CD4-positive, alpha-beta T cell treated with Interleukin-21 for 1 hour (primary cell): ENCODE results near the gene ANKRD6.
A peak's percentile ranks its signal among the peaks of the same experiment; 100 is the strongest.

Source experiments
- DNase-seq: peaks from one replicate; pipeline ENCODE4 v3.0.0-alpha.2; 2020

ANKRD6 gene

DNA sequence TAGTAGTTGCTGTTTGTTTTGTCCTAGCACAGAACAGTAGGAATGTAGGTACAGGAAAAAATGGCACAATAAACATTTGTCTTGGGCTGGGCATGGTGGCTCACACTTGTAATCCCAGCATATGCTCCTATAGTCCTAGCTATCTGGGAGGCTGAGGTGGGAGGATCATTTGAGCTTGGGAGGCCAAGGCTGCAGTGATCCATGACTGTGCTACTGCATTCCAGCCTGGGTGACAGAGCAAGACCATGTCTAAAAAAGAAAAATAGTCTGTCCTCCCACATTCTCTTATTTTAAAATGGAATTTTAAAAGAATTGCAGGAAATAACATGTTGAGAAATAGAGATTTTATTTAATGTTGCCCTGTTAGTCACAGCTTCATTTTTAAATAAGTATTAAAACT is 87.8 kb downstream of the ANKRD6 start:
- DNase-seq = no peak

- no peak for DNase-seq
Measured at GRCh38 chr6:89522778-89523177, 89.8 kb downstream of the ANKRD6 start.

GRCh38 chr6:89525786-89526562 is 93.0 kb downstream of the ANKRD6 start:
- DNase-seq = no peak

- DNase-seq = no peak
Measured at GRCh38 chr6:89526563-89526869, 93.6 kb downstream of the ANKRD6 start.

- DNase-seq = peak; percentile 17
Measured at GRCh38 chr6:89527634-89528033, 94.7 kb downstream of the ANKRD6 start.

DNA sequence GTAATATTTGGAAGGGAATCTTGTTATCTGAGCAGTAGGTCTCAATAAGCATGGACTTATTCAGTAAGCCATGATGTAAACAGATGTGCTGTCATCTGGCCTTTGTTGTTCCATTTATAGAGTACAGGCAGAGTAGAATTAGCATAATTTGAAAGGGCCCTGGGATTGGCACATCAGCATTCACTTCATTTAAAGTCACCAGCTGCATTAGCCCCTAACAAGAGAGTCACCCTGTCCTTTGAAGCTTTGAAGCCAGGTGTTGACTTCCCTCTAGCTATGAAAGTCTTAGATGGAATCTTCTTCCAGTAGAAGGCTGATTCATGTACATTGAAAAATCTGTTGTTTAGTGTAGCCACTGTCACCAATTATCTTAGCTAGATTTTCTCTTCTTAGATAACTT is 95.9 kb downstream of the ANKRD6 start:
- no peak for DNase-seq

DNA sequence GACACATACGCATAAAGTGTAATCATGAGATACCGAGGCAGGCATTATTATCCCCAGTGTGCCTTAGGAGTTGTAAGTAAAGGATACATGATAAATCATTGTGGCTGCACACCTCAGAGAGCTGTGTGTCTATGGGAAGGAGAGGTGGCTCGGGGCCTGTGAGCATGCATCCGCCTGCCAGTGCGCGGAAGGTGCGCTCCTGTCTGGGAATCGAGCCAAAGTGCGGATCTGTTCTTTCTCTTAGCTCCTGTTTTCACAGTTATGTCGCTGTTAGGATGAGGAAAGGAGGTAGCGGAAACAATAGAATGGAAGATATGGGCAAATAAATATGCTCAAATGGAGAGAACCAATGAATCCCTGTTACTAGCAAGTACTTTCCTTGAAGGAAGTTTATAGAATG is 98.0 kb downstream of the ANKRD6 start:
- no peak for DNase-seq

GRCh38 chr6:89536231-89536630 is 103.3 kb downstream of the ANKRD6 start:
- no peak for DNase-seq

DNA sequence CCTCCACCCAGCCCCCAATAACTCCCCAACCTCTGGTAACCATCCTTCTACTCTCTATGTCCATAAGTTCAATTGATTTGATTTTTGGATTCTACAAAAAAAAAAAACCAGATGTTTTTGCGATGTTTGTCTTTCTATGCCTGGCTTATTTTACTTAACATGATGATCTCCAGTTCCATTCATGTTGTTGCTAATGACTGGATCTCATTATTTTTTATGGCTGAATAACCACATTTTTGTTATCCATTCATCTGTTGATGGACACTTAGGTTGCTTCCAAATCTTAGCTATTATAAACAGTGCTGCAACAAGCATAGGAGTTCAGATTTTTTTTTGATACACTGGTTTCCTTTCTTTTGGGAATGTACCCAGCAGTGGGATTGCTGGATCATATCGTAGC is 106.8 kb downstream of the ANKRD6 start:
- no peak for DNase-seq

GRCh38 chr6:89542081-89542857 is 109.3 kb downstream of the ANKRD6 start:
- DNase-seq = no peak

- no peak for DNase-seq
Measured at GRCh38 chr6:89542866-89543265, 109.9 kb downstream of the ANKRD6 start.

DNA sequence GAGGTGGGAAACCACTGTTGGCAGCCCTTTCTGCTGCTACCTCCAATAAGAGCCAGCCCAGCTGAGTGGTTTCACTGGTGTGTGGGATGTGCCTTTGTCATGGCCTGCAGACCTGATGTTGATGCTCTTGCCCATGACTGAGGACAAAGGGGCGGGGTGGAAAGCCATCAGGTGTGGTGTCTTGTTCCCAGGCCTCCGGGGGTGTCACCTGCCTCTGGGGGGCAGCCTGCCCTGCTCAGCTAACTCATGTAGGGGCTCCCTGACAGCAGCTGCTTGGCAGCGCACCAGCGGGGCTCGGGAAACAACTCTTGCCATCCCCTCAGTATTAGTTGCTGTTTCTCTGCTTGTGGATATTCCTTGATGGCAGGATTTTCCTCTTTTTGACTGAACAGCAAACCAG is 114.3 kb downstream of the ANKRD6 start:
- DNase-seq = no peak

- no peak for DNase-seq
Measured at GRCh38 chr6:89553431-89553830, 120.5 kb downstream of the ANKRD6 start.

DNA sequence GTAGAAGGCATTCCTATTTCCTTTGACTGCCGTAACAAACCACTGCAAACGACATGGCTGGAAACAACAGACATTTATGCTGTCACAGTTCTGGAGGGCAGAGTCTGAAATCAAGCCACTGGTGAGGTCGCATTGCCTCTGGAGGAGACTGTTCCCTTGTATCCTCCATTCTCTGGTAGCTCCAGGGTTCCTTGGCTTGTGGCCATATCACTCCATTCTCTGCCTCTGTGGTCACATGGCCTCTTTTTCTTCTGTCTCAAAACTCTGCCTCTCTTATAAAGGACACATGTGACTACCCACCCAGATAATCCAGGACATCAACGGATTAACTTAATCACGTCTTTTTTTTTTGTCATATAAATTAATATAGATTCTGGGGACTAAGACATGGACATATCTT is 121.2 kb downstream of the ANKRD6 start:
- no peak for DNase-seq

DNA sequence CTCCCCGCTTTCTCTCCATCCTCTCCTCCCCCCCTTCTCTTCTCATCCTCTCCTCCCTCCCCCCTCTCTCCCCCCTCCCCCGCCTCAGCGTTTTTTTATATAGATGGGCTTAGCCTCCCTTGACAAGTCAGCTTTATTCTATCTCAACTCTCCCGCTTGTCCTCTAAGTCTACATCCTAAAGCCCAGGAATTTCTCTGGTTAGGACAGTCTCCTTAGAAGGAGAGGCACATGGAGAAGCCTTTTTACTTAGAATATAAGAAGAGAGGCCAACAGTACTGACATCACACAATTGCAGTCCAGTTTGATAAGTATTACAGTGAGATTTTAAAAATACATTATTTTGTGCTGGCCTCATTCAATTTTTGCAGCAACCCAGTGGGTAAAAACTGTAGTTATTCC is 122.1 kb downstream of the ANKRD6 start:
- no peak for DNase-seq

DNA sequence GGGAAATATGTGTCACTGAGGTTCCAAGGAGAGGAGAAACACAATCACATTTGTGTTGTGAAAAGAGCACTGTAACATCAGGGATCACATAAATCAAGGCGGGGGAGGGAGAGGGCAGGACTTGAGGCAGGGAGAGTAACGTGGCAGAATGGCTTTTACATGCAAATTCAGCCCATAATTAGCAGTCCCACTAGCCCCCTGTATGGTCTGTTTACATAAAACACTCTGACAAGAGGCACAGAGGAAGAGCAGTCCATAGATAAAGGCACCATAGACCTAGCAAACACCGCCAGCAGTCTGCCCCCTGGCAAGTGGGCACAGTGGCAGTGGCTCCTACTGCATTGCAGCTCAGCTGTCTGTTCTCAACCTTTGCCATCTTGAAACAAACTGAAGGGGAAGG is 122.9 kb downstream of the ANKRD6 start:
- DNase-seq = no peak

- DNase-seq = no peak
Measured at GRCh38 chr6:89559487-89559886, 126.5 kb downstream of the ANKRD6 start.

GRCh38 chr6:89562093-89562973 is 129.4 kb downstream of the ANKRD6 start:
- no peak for DNase-seq

DNA sequence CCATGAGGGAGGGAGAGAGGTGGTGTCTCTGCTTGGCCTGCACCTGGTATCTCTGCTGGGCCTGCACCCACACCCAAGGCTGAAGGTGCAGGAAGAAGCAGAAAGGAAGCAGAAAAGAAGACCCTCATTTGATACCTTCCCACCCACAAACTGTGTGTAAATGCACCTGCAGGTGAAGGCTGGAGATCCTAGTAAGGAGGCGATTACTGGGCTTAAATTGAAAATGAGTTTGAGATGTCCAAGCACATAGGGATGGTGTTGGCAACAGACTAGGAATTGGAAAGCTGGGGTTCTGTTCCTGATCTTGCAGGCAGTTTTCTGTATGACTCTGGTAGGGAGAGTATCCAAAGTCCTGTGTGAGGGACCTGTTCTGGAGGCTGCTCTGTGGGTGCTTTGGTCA is 130.9 kb downstream of the ANKRD6 start:
- no peak for DNase-seq

DNA sequence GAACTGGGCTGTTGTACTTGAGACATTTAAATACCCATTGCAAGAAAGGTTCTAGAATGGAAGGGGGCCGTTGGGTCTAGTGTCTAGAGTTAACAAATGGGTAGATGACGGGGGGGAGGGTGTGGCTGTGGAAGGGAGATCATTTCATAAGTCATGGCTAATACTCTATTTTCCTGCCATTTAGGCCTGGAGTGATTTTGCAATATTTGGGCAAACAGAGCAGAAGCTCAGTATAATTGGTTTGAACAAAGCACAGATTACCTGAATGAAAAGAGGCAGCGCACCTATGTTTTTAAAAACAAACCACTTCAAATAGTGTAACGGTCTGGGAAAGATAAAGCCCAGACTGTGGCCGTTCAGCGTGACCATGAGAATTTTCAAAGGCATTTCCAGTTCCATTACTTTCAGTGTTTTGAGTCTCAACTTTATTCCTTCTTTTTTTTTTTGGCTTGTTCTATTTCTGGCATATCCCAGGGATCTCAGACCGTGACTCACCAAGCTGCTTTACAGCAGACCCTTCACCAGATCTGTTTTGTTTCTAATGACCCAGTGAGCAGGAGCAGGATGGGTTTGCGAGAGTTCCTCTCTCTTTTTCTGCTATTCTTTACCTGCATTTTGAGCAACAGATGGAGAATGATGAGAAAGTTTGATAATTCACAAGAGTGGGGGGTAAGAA is 131.9 kb downstream of the ANKRD6 start:
- DNase-seq = no peak

- no peak for DNase-seq
Measured at GRCh38 chr6:89566008-89566800, 133.3 kb downstream of the ANKRD6 start.

DNA sequence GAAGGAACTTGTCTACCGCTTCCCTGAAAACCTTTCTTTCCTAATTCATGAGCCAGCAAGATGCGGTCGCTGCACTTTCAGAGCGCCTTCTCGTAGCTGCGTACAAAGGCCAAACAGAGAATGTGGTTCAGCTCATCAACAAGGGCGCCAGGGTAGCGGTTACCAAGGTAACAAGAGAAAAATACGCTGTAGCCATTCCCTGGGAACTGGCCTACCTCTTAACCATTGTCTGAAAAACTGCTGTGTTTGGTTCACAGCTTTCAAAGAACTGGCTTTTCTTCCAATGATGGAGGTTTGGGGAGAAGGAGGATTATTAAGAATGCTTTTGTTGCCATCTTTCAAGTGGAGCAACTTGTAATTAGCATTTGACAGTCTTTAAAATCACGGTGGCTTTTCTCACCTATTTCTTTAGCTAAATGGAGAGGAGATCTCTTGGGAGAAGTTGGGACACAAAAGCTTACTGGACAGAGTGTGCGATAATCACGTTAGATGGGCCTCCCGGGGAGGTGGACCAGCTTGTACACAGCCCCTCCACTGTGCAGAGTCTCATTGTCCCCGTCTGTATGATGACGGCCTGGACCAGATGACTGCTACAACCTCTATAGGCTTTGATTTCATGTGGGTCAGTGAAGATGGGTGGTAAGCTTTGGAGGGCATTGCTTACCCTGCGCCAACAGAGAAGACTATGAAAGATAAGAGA is 134.1 kb downstream of the ANKRD6 start:
- DNase-seq = no peak
